Thymus (tissue), 11 donors: ENCODE measurements around the gene SHISAL1. TPM values are rescaled to one million over a fixed set of nuclear protein-coding genes. Genes with fewer than 3 reads are reported as not detected.
"Not testable (repeated sequence)": the region's sequence is repeated elsewhere in the genome, so short reads cannot be mapped to it uniquely, and the experiment has no call there.

Experiments
- DNase-seq, 9 donors: peaks; one replicate each; pipeline ENCODE4 v3.0.0-alpha.2; 2013; ENCODE audit warnings: low spot score in 9 of 9, low read depth in 6 of 9, missing footprints in 1 of 9
- H3K27ac ChIP-seq, 2 donors: one replicate each; pipeline ENCODE4 v1.5.1; 2013; ENCODE audit warnings: control low read depth in 1 of 2, low read depth in 1 of 2, low read length in 1 of 2, mild to moderate bottlenecking in 1 of 2, moderate library complexity in 1 of 2
- H3K27me3 ChIP-seq, 2 donors: one replicate each; pipeline ENCODE4 v1.5.1; 2013; ENCODE audit warnings: low read length in 1 of 2; ENCODE audit not compliant: control insufficient read depth in 2 of 2, insufficient read depth in 1 of 2
- H3K36me3 ChIP-seq, 2 donors: one replicate each; pipeline ENCODE4 v1.5.1; 2013; ENCODE audit warnings: low read length in 1 of 2, mild to moderate bottlenecking in 1 of 2, moderate library complexity in 1 of 2; ENCODE audit not compliant: control insufficient read depth in 2 of 2, insufficient read depth in 2 of 2
- H3K4me1 ChIP-seq, 2 donors: one replicate each; pipeline ENCODE4 v1.5.1; 2013; ENCODE audit warnings: low read length in 2 of 2; ENCODE audit not compliant: control insufficient read depth in 2 of 2, insufficient read depth in 2 of 2
- H3K4me3 ChIP-seq, 2 donors: one replicate each; pipeline ENCODE4 v1.5.1; 2013; ENCODE audit warnings: low read length in 2 of 2, control low read depth in 1 of 2, mild to moderate bottlenecking in 1 of 2
- H3K9me3 ChIP-seq, 2 donors: one replicate each; pipeline ENCODE4 v1.5.1; 2013; ENCODE audit warnings: low read length in 1 of 2, mild to moderate bottlenecking in 1 of 2; ENCODE audit not compliant: control insufficient read depth in 2 of 2, insufficient read depth in 1 of 2
- WGBS: extraction: QIAGEN DNeasy Blood & Tissue Kit; methylation state at CpG from one replicate; pipeline ENCODE4 v1.1.7; 2013; 5-methylcytosine and 5-hydroxymethylcytosine counted together
- polyA plus RNA-seq: library from polyadenylated mRNA; stranded (reverse); fragments of 200-250 nt; gene quantifications from one replicate; pipeline ENCODE4 v1.2.3, GENCODE V29; 2013
- total RNA-seq: library from RNA; stranded (reverse); fragments of 120-200 nt; gene quantifications from one replicate; pipeline ENCODE4 v1.2.4, GENCODE V29; 2013
- donor health status: healthy.

The SHISAL1 gene
- total and polyA plus RNA-seq, 2 donors, result 0.27 to 0.33 TPM

- Histone ChIP-seq H3K36me3 (no peaks in the 10 kb centered on the region), H3K27me3 (peaks cover 47 to 76% of the 10 kb centered on the region in 2 donors), H3K4me1 (peaks cover 0 to 11% of the 10 kb centered on the region in 2 donors), H3K4me3 (peak overlapping the region in 1 of 2 donors; percentile 8), H3K27ac (no peak overlapping the region), H3K9me3 (peaks cover 2 to 4% of the 10 kb centered on the region in 2 donors)
- WGBS, result 4% methylated on average over 103 of the region's 103 CpGs
- DNase-seq, result no peak
These were observed 18.3 kb upstream of the SHISAL1 start for GRCh38 chr22:44330744-44331660.

DNA sequence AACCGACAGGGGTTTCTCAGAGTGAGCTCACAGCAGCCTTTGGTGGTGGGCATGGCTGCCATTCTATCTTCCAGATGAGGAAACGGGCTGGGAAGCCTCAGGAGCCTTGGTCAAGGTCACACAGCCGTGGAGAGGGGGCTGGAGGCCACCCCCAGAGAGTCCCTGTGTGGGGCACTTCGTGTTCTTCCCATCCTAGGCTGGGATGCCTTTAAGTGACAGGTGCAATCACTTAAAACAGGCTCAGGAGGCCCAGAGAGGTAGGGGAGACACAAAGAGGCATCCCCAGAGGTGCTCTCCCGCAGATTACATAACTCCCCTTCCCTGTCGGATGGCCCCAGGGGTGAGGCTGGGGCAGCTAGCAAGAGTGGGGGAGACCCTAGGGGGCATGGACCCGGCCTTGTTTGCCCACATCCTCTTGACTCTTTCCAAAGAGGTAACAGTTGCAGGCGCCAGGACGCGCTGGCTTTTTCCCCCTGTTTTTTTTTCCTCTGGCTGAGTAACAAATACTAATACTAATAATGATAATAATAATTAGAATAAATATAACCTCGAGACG is 17.5 kb upstream of the SHISAL1 start:
- Histone ChIP-seq H3K27ac (no peak overlapping the region), H3K4me3 (no peak overlapping the region), H3K27me3 (peaks cover 51 to 83% of the 10 kb centered on the region in 2 donors), H3K36me3 (no peaks in the 10 kb centered on the region), H3K9me3 (peaks cover 0 to 2% of the 10 kb centered on the region in 2 donors), H3K4me1 (peaks cover 0 to 11% of the 10 kb centered on the region in 2 donors)
- DNase-seq, result no peak
- WGBS, result 37% methylated on average over 12 of the region's 12 CpGs

DNA sequence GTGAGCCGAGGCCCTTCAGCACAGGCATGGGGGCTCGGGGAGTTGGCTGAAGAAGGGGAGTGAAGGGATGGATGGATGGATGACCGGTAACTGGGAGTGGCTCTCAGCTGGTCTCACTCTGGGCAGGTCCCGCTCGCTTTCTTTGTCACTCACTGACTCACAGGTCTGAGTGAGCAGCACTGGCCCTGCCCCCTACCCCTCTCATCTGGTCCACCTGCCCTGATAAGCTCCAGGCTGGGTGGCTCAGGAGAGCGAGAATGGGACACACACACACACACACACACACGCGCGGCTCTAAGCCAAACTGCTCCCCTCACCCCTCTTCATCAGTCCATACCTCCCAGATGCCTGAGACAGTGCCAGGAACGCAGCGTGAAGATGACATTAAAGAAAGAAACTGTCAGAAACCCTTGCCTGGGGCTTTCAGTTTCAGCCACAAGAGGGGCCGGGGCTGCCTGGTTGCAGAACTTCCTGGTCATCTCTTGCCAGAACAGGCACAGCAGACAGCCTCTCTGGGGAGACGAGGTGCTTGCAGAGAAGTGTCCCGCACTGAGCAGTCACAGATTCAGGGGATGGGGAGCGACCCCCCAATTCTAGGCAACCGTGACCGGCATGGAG is 16.5 kb upstream of the SHISAL1 start:
- peak in 1 of 9 donors; percentile 19 for DNase-seq
- no peak overlapping the region for H3K27ac ChIP-seq
- H3K4me3 ChIP-seq, result no peak overlapping the region
- WGBS, result 63% methylated on average over 17 of the region's 17 CpGs
- peaks cover 51 to 89% of the 10 kb centered on the region in 2 donors for H3K27me3 ChIP-seq
- H3K36me3 ChIP-seq, result no peaks in the 10 kb centered on the region
- peaks cover 0 to 11% of the 10 kb centered on the region in 2 donors for H3K4me1 ChIP-seq
- H3K9me3 ChIP-seq, result peaks cover 0 to 2% of the 10 kb centered on the region in 2 donors

GRCh38 chr22:44328762-44329161 is 16.0 kb upstream of the SHISAL1 start:
- H3K27me3 ChIP-seq, result peaks cover 48 to 85% of the 10 kb centered on the region in 2 donors
- WGBS, result 78% methylated on average over 5 of the region's 5 CpGs

DNA sequence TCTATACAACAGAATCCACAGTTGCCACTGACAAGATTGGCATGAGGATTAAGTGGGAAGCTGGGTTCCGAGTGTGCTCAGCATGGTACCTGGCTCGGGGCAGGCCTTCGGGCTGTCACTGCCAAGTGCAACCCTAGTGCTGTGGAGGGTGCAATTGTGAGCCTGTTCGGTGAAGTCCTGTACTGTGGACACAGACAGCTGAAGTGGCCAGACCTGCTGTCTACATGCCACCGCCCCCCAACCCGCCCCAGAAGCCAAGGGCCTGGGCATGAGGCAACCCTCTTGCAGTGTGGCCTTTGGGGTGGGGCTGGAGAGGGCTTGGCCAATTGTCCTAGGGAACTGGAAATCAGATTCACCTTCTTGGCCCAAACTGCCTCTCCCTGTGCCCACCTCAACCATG is 15.6 kb upstream of the SHISAL1 start:
- H3K4me1 ChIP-seq, result peaks cover 0 to 11% of the 10 kb centered on the region in 2 donors
- 97% methylated on average over 6 of the region's 6 CpGs for WGBS
- no peaks in the 10 kb centered on the region for H3K36me3 ChIP-seq
- DNase-seq, result no peak
- no peak overlapping the region for H3K27ac ChIP-seq
- H3K9me3 ChIP-seq, result peaks cover 0 to 2% of the 10 kb centered on the region in 2 donors
- H3K27me3 ChIP-seq, result peaks cover 45 to 81% of the 10 kb centered on the region in 2 donors
- no peak overlapping the region for H3K4me3 ChIP-seq

More at GRCh38 chr22:44328762-44329161, 16.0 kb upstream of the SHISAL1 start:
- H3K9me3 ChIP-seq, result peaks cover 0 to 2% of the 10 kb centered on the region in 2 donors
- no peak for DNase-seq
- no peaks in the 10 kb centered on the region for H3K36me3 ChIP-seq
- no peak overlapping the region for H3K4me3 ChIP-seq
- peaks cover 0 to 11% of the 10 kb centered on the region in 2 donors for H3K4me1 ChIP-seq
- no peak overlapping the region for H3K27ac ChIP-seq

GRCh38 chr22:44326491-44326885 is 13.7 kb upstream of the SHISAL1 start:
- no peak overlapping the region for H3K27ac ChIP-seq
- H3K4me3 ChIP-seq, result peak overlapping the region in 1 of 2 donors; percentile 46
- peaks cover 30 to 67% of the 10 kb centered on the region in 2 donors for H3K27me3 ChIP-seq
- no peaks in the 10 kb centered on the region for H3K9me3 ChIP-seq
- H3K4me1 ChIP-seq, result peaks cover 0 to 6% of the 10 kb centered on the region in 2 donors
- WGBS, result 88% methylated on average over 7 of the region's 7 CpGs
- H3K36me3 ChIP-seq, result no peaks in the 10 kb centered on the region
- no peak for DNase-seq

- Histone ChIP-seq H3K4me3 (peak overlapping the region; percentile 29 to 46), H3K27me3 (peaks cover 24 to 64% of the 10 kb centered on the region in 2 donors), H3K36me3 (no peaks in the 10 kb centered on the region), H3K27ac (no peak overlapping the region), H3K9me3 (no peaks in the 10 kb centered on the region), H3K4me1 (peaks cover 0 to 6% of the 10 kb centered on the region in 2 donors)
- 19% methylated on average over 25 of the region's 25 CpGs for WGBS
- peak in 1 of 9 donors; percentile 24 for DNase-seq
These were observed 13.2 kb upstream of the SHISAL1 start for GRCh38 chr22:44325718-44326490.

DNA sequence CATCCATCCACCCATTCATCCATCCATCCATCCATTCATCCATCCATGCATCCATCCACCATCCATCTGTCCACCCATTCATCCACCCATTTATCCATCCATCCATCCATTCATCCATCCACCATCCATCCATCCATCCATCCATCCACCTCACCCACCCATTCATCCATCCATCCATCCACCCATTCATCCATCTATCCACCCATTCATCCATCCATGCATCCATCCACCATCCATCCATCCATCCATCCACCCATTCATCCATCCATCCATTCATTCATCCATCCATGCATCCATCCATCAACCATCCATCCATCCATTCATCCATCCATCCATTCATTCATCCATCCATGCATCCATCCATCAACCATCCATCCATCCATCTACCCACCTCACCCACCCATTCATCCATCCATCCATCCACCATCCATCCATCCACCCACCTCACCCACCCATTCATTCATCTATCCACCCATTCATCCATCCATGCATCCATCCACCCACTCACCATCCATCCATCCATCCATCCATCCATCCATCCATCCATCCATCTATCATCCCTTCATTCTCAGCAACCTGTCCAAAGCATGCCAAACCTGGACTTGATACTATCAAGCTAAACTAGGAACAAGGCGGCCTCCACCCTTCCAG is 10.5 kb upstream of the SHISAL1 start:
- WGBS, result 96% methylated on average over 1 of the region's 1 CpG
- H3K27me3 ChIP-seq, result peaks cover 6 to 38% of the 10 kb centered on the region in 2 donors
- H3K4me1 ChIP-seq, result not testable (repeated sequence)

More for the DNA sequence above, 10.5 kb upstream of the SHISAL1 start:
- not testable (repeated sequence) for H3K36me3 ChIP-seq, H3K9me3 ChIP-seq, DNase-seq, H3K27ac ChIP-seq, H3K4me3 ChIP-seq
